Vagina (tissue), 2 donors: ENCODE results near the gene PTPRM.

Experiments used
- POLR2A ChIP-seq, 2 donors: fragments of 450-650 bp; IDR thresholded peaks; one replicate each; pipeline ENCODE4 v1.6.1; 2017; ENCODE audit warnings: antibody characterized with exemption in 2 of 2, mild to moderate bottlenecking in 2 of 2, moderate library complexity in 2 of 2
- POLR2AphosphoS5 ChIP-seq, 2 donors: sonication (generic); formaldehyde crosslinking; IDR thresholded peaks; one replicate each; pipeline ENCODE4 v1.9.0; 2017; ENCODE audit warnings: antibody characterized with exemption in 2 of 2, mild to moderate bottlenecking in 2 of 2, low read depth in 1 of 2; ENCODE audit not compliant: insufficient read depth in 1 of 2
- TF ChIP-seq, protein P1 (sequence below), 3 experiments: fragments of 450-650 bp in 2 of 3; fragments of 200-600 bp in 1 of 3; sonication (generic) in 1 of 3; IDR thresholded peaks; one replicate each; pipeline ENCODE4 v1.5.1; 2017 to 2019; ENCODE audit warnings: antibody characterized with exemption in 3 of 3, mild to moderate bottlenecking in 2 of 3, moderate library complexity in 2 of 3

DNA sequence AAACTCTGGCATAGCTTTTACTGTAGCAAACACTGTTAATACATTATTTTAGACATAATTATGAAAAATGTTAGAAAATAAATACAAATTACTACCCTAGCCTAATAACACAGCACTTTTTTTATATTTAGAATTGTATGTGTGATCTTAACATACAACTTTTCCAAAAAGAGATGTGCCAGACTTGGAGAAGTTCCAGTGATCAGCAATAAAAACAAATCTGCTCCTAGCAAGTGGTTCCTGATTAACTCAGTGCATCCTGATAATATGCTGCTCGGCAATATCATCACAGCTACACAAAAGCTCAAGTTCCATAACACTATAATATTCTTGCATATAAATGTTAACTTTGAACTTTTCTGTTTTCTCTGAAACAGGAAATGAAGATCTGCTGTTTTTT is 22.4 kb upstream of the PTPRM start:
- TF ChIP-seq POLR2A (IDR thresholded peaks at IDR 0.05) (no peak), POLR2AphosphoS5 (IDR thresholded peaks at IDR 0.05; ENCODE audit: insufficient read depth in 1 of 2, low read depth in 1 of 2) (no peak)
- TF ChIP-seq, protein P1, sequence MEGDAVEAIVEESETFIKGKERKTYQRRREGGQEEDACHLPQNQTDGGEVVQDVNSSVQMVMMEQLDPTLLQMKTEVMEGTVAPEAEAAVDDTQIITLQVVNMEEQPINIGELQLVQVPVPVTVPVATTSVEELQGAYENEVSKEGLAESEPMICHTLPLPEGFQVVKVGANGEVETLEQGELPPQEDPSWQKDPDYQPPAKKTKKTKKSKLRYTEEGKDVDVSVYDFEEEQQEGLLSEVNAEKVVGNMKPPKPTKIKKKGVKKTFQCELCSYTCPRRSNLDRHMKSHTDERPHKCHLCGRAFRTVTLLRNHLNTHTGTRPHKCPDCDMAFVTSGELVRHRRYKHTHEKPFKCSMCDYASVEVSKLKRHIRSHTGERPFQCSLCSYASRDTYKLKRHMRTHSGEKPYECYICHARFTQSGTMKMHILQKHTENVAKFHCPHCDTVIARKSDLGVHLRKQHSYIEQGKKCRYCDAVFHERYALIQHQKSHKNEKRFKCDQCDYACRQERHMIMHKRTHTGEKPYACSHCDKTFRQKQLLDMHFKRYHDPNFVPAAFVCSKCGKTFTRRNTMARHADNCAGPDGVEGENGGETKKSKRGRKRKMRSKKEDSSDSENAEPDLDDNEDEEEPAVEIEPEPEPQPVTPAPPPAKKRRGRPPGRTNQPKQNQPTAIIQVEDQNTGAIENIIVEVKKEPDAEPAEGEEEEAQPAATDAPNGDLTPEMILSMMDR (IDR thresholded peaks at IDR 0.05): no peak
